SK-N-SH (cell line): ENCODE measurements around the gene RNASE9. TPM values are rescaled to one million over a fixed set of nuclear protein-coding genes. Genes with fewer than 3 reads are reported as not detected.

ENCODE experiments used
- CTCF ChIA-PET: fragments of 300-600, 350-600 bp; formaldehyde crosslinking; extraction: SDS; loops from one replicate; lab custom pipeline; 2021; lab: Yijun Ruan, JAX
- POLR2A ChIA-PET: fragments of 350-600 bp; sonication (Branson Sonifier 250); formaldehyde crosslinking; extraction: SDS; loops from one replicate; lab custom pipeline; 2020; ENCODE audit warnings: antibody characterized with exemption, inconsistent platforms; lab: Yijun Ruan, JAX
- DNase-seq: peaks from one replicate; pipeline ENCODE4 v3.0.0; 2012
- H2AFZ ChIP-seq: fragments of 200-600 bp; sonication (generic); 2 replicates; pipeline ENCODE4 v1.8.1; 2016; ENCODE audit warnings: antibody characterized with exemption, mild to moderate bottlenecking, low read depth
- H3F3A ChIP-seq: fragments of 200-600 bp; sonication (generic); replicated peaks from 2 replicates; pipeline ENCODE3; 2016; ENCODE audit warnings: antibody characterized with exemption, mild to moderate bottlenecking; ENCODE audit not compliant: insufficient read depth
- H3K27ac ChIP-seq, 2 experiments: fragments of 200-500 bp in 1 of 2; fragments of 200-600 bp in 1 of 2; sonication (Bioruptor generic) in 1 of 2; sonication (generic), shearing (Covaris generic) in 1 of 2; 2 replicates each; pipeline versions ENCODE4 v1.5.1 to v1.6.1; 2014 to 2016; ENCODE audit warnings: low read depth in 2 of 2, inconsistent platforms in 1 of 2, low read length in 1 of 2, mild to moderate bottlenecking in 1 of 2, mixed read lengths in 1 of 2
- H3K27me3 ChIP-seq: fragments of 200-600 bp; sonication (generic), shearing (Covaris generic); 2 replicates; pipeline ENCODE4 v1.6.1; 2016; ENCODE audit warnings: mixed run types; ENCODE audit not compliant: insufficient read depth
- H3K36me3 ChIP-seq, 2 experiments: fragments of 200-500 bp in 1 of 2; fragments of 200-600 bp in 1 of 2; sonication (Bioruptor generic) in 1 of 2; sonication (generic) in 1 of 2; replicated peaks in 1 of 2; 2 replicates each; pipeline versions ENCODE3 to v1.5.1; 2014 to 2016; ENCODE audit warnings: low read length in 1 of 2, mild to moderate bottlenecking in 1 of 2; ENCODE audit not compliant: insufficient read depth in 2 of 2, control insufficient read depth in 1 of 2
- H3K4me1 ChIP-seq, 2 experiments: fragments of 200-500 bp in 1 of 2; fragments of 200-600 bp in 1 of 2; sonication (Bioruptor generic) in 1 of 2; sonication (generic), shearing (Covaris generic) in 1 of 2; 2 replicates each; pipeline versions ENCODE4 v1.5.1 to v1.6.1; 2014 to 2016; ENCODE audit warnings: low read depth in 1 of 2, low read length in 1 of 2, mixed run types in 1 of 2; ENCODE audit not compliant: insufficient read depth in 2 of 2, control insufficient read depth in 1 of 2
- H3K4me2 ChIP-seq: fragments of 200-600 bp; sonication (generic), shearing (Covaris generic); 2 replicates; pipeline ENCODE4 v1.6.1; 2017; ENCODE audit warnings: mixed run types
- H3K4me3 ChIP-seq, 2 experiments: fragments of 200-500 bp in 1 of 2; fragments of 200-600 bp in 1 of 2; sonication (Bioruptor generic) in 1 of 2; sonication (generic), shearing (Covaris generic) in 1 of 2; 2 replicates each; pipeline versions ENCODE4 v1.5.1 to v1.8.1; 2014 to 2016; ENCODE audit warnings: low read depth in 2 of 2, inconsistent platforms in 1 of 2, low read length in 1 of 2, mild to moderate bottlenecking in 1 of 2, mixed read lengths in 1 of 2, moderate library complexity in 1 of 2
- H3K79me2 ChIP-seq: fragments of 200-600 bp; sonication (generic); 2 replicates; pipeline ENCODE4 v1.8.1; 2017; ENCODE audit warnings: mild to moderate bottlenecking; ENCODE audit not compliant: insufficient read depth
- H3K9ac ChIP-seq: fragments of 200-600 bp; sonication (generic); 2 replicates; pipeline ENCODE4 v1.6.1; 2017; ENCODE audit warnings: mixed run types
- H3K9me2 ChIP-seq: fragments of 200-600 bp; sonication (generic); 2 replicates; pipeline ENCODE4 v1.6.1; 2017; ENCODE audit warnings: mixed run types
- H3K9me3 ChIP-seq: fragments of 200-600 bp; sonication (generic); 2 replicates; pipeline ENCODE4 v1.6.1; 2017; ENCODE audit warnings: mixed run types, mild to moderate bottlenecking, moderate library complexity
- H4K20me1 ChIP-seq: fragments of 200-600 bp; sonication (generic); 2 replicates; pipeline ENCODE4 v1.6.1; 2017; ENCODE audit warnings: mild to moderate bottlenecking, mixed run types; ENCODE audit not compliant: insufficient read depth
- EP300 ChIP-seq, 2 experiments: IDR thresholded peaks; 2 replicates each; pipeline versions ENCODE4 v1.4.0 to v1.6.1; 2012; ENCODE audit warnings: borderline replicate concordance in 1 of 2, low read depth in 1 of 2, low read length in 1 of 2
- FOSL2 ChIP-seq: IDR thresholded peaks from 2 replicates; pipeline ENCODE4 v1.4.0; 2012; ENCODE audit warnings: low read depth, mild to moderate bottlenecking, moderate library complexity, borderline replicate concordance
- GATA2 ChIP-seq: sonication (generic); formaldehyde crosslinking; IDR thresholded peaks from 2 replicates; pipeline ENCODE4 v1.5.0; 2020; ENCODE audit warnings: mild to moderate bottlenecking, missing genetic modification reagents
- NFIC ChIP-seq: IDR thresholded peaks from 2 replicates; pipeline ENCODE4 v1.4.0; 2012; ENCODE audit warnings: borderline replicate concordance
- POLR2AphosphoS5 ChIP-seq: IDR thresholded peaks from 2 replicates; pipeline ENCODE4 v1.6.1; 2012; ENCODE audit warnings: low read depth, low read length
- REST ChIP-seq: IDR thresholded peaks from 2 replicates; pipeline ENCODE4 v1.6.1; 2012; ENCODE audit warnings: mild to moderate bottlenecking, low read depth, low read length, moderate library complexity
- SIN3A ChIP-seq: IDR thresholded peaks from 2 replicates; pipeline ENCODE4 v1.6.1; 2012; ENCODE audit warnings: low read depth, mild to moderate bottlenecking, low read length, moderate library complexity, borderline replicate concordance
- TAF1 ChIP-seq: IDR thresholded peaks from 2 replicates; pipeline ENCODE4 v1.6.1; 2012; ENCODE audit warnings: low read depth, mild to moderate bottlenecking, low read length, moderate library complexity, borderline replicate concordance
- TEAD4 ChIP-seq: IDR thresholded peaks from 2 replicates; pipeline ENCODE4 v1.4.0; 2012; ENCODE audit warnings: mild to moderate bottlenecking, borderline replicate concordance; ENCODE audit not compliant: insufficient read depth
- WGBS: methylation state at CpG from one replicate; pipeline ENCODE4 v1.1.6; 2017; ENCODE audit warnings: low lambda C conversion rate; 5-methylcytosine and 5-hydroxymethylcytosine counted together
- polyA plus RNA-seq, 3 experiments: library from polyadenylated mRNA; depleted of rRNA; stranded (reverse); fragments of >200 nt; gene quantifications; 2 replicates each; pipeline ENCODE4 v1.2.3, GENCODE V29; 2012

The RNASE9 gene
- polyA plus RNA-seq, 1 of the 3 experiments (the other 2 are of a cell fraction): not detected

GRCh38 chr14:20608383-20609110 is 47.7 kb upstream of the RNASE9 start:
- no peak overlapping the region for H3K27ac ChIP-seq
- no peaks in the 10 kb centered on the region for H3K27me3 ChIP-seq
- no peaks in the 10 kb centered on the region for H3K79me2 ChIP-seq
- H4K20me1 ChIP-seq: peaks cover 6% of the 10 kb centered on the region
- TF ChIP-seq SIN3A: no peak
- TF ChIP-seq POLR2AphosphoS5: no peak
- no peak for TF ChIP-seq FOSL2
- no peak for TF ChIP-seq NFIC
- no peak for TF ChIP-seq TEAD4
- TF ChIP-seq TAF1: no peak
- TF ChIP-seq REST: no peak
- TF ChIP-seq EP300 (IDR thresholded peaks at IDR 0.05; ENCODE audit: borderline replicate concordance in 1 of 2, low read depth in 1 of 2, low read length in 1 of 2): no peak
- CTCF ChIA-PET: interaction anchor here (0.6 to 4.9 kb wide), 30 partner anchors 9 to 784 kb away, joined by 3 to 70 read pairs (median 5); partner anchors contain the start of genes CCNB1IP1, PARP2, RNASE11 and RNASE4
- H3K4me2 ChIP-seq: 0 out of 2 replicates have a peak overlapping the region, but pooled peaks have one; percentile 73
- 37% methylated on average over 7 of the region's 7 CpGs for WGBS
- H3K9me3 ChIP-seq: no peaks in the 10 kb centered on the region
- H3K4me3 ChIP-seq: no peak overlapping the region
- H3F3A ChIP-seq: peaks cover 20% of the 10 kb centered on the region
- H3K4me1 ChIP-seq: peaks cover 0 to 4% of the 10 kb centered on the region in 2 experiments; a peak in 1 of 4 replicates
- no peak overlapping the region for H3K9ac ChIP-seq
- H2AFZ ChIP-seq: no peak overlapping the region
- no peak for DNase-seq
- H3K9me2 ChIP-seq: no peaks in the 10 kb centered on the region
- POLR2A ChIA-PET: no interaction called here
- H3K36me3 ChIP-seq: no peaks in the 10 kb centered on the region

GRCh38 chr14:20607617-20608016 is 46.8 kb upstream of the RNASE9 start:
- CTCF ChIA-PET: interaction anchor here (0.6 to 4.9 kb wide), 12 partner anchors 8 to 784 kb away, joined by 3 to 70 read pairs (median 4); no protein-coding TSS in a partner anchor

More at GRCh38 chr14:20607617-20608016, 46.8 kb upstream of the RNASE9 start:
- WGBS: 21% methylated on average over 5 of the region's 5 CpGs
- TF ChIP-seq GATA2 (CRISPR knock-in tag) (no peak), TAF1 (no peak)
- Histone ChIP-seq H3K9me2 (no peaks in the 10 kb centered on the region), H3K79me2 (no peaks in the 10 kb centered on the region), H3K9me3 (no peaks in the 10 kb centered on the region), H3K4me3 (no peak overlapping the region), H3K9ac (no peak overlapping the region), H3K36me3 (no peaks in the 10 kb centered on the region), H3K27me3 (no peaks in the 10 kb centered on the region), H3K4me1 (peaks cover 0 to 4% of the 10 kb centered on the region in 2 experiments; a peak in 1 of 4 replicates), H3K27ac (no peak overlapping the region), H2AFZ (no peak overlapping the region; the same call in 1 of the 2 replicates), H3K4me2 (no peak overlapping the region), H4K20me1 (peaks cover 1% of the 10 kb centered on the region), H3F3A (peaks cover 14% of the 10 kb centered on the region)
- no peak for DNase-seq
- POLR2A ChIA-PET: no interaction called here
